Motor neuron (in vitro differentiated cells): ENCODE data around the gene SLC25A18. TPM values are rescaled to one million over a fixed set of nuclear protein-coding genes. Genes with fewer than 3 reads are reported as not detected.

Experiments
- ATAC-seq, 8 experiments: fragments of 200-7000 bp; cut with Tn5 transposase; replicated peaks in 6 of 8; 2 replicates each; pipeline ENCODE4 v1.8.0; 2021; ENCODE audit warnings: mild to moderate bottlenecking in 8 of 8, moderate library complexity in 8 of 8
- H3K27ac ChIP-seq, 2 donors: fragments of 250-450 bp; sonication (Bioruptor Pico); 2 replicates each; pipeline ENCODE4 v1.9.0; 2021; ENCODE audit warnings: antibody characterized with exemption in 2 of 2, mild to moderate bottlenecking in 2 of 2, moderate library complexity in 1 of 2
- H3K4me1 ChIP-seq, 2 donors: fragments of 250-450 bp; sonication (Bioruptor Pico); replicated peaks in 1 of 2; 2 replicates each; pipeline ENCODE4 v1.6.1; 2021; ENCODE audit warnings: antibody characterized with exemption in 2 of 2, mild to moderate bottlenecking in 2 of 2, moderate library complexity in 1 of 2
- H3K4me3 ChIP-seq, 5 donors: fragments of 250-450 bp; sonication (Bioruptor Pico); 2 replicates each; pipeline ENCODE4 v1.9.0; 2021; ENCODE audit warnings: antibody characterized with exemption in 5 of 5, mild to moderate bottlenecking in 5 of 5, moderate library complexity in 4 of 5
- WGBS, 10 experiments: fragments of 450-650 bp; shearing (Covaris generic); methylation state at CpG; one replicate each; pipeline ENCODE4 v1.0.0; 2022; 5-methylcytosine and 5-hydroxymethylcytosine counted together
- in situ Hi-C, 9 experiments: fragments of 400-800 bp; cut with MboI; loops; one replicate each; pipeline ENCODE4 v1.15.0; 2021; ENCODE audit warnings: low sequenced_read_pairs in 9 of 9, low pct_unique_long_range_greater_than_20kb in 2 of 9; ENCODE audit not compliant: unreplicated experiment in 9 of 9
- total RNA-seq, 8 experiments: library from RNA; unstranded; fragments of 300-600 nt; gene quantifications; 2 replicates each; pipeline versions ENCODE4 v1.2.3 to v1.2.4, GENCODE V29; 2022

SLC25A18 gene
- total RNA-seq, 8 experiments from 2014 or later: 0.63 to 2.1 (median 1.3) TPM

DNA sequence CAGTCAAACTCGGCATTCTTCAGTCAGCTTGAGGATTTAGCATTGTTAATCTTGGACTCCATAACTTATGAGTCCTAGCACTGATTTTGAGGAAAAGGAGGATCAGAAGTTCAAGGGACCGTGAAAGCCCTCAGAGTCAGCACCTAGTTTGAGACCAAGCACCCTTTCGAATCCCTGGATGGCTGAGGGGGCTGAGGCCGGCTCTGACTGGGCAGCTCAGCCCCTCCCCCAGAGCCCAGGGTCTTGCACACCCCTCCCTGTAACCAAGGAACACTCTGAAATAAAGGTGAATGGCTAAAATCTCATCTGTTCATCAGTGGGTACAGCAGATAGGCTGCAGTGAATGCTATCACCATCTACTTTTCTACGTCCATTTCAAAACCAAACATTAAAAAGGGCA lies 27.3 kb downstream of the SLC25A18 start:
- in situ Hi-C loops: loop anchor here in 1 of 9 experiments (25.0 kb wide), 1 partner anchor 97 kb away; no protein-coding TSS in a partner anchor
- H3K27ac ChIP-seq: no peak overlapping the region
- ATAC-seq: peak in 1 of 8 experiments; percentile 13
- no peak overlapping the region for H3K4me3 ChIP-seq
- no peaks in the 10 kb centered on the region for H3K4me1 ChIP-seq
- 75 to 100% (median 92%) methylated on average over 1 to 4 of the region's 5 CpGs; no CpG with 5 or more reads in 2 of the 10 experiments for WGBS, 10 experiments

- no peak for ATAC-seq
- Histone ChIP-seq H3K4me1 (no peaks in the 10 kb centered on the region), H3K4me3 (no peak overlapping the region), H3K27ac (no peak overlapping the region)
- in situ Hi-C loops: loop anchor here in 1 of 9 experiments (25.0 kb wide), 1 partner anchor 95 kb away; no protein-coding TSS in a partner anchor
- WGBS, 10 experiments: 0 to 100% (median 80%) methylated on average over 1 to 4 of the region's 5 CpGs; no CpG with 5 or more reads in 3 of the 10 experiments
These were observed 28.9 kb downstream of the SLC25A18 start for GRCh38 chr22:17592201-17592600.

DNA sequence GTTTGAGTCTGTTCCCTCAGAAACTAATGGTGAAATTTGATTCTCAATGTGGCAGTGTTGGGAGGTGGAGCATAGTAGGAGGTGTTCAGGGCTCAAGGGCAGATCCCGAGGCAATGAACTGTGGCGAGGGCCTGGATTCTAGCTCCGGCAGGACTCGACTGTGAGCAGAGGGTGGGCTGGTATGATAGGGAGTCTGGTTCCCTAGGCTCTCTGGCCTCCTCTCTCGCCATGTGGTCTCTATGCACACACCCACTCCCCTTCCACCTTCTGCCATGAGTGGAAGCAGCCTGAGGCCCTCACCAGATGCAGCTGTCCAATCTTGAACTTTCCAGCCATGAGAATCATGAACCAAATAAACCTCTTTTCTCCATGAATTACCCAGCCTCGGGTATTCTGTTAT lies 32.9 kb downstream of the SLC25A18 start:
- H3K4me1 ChIP-seq: no peaks in the 10 kb centered on the region
- H3K27ac ChIP-seq: no peak overlapping the region
- in situ Hi-C loops: loop anchor here in 1 of 9 experiments (25.0 kb wide), 1 partner anchor 91 kb away; no protein-coding TSS in a partner anchor
- no peak overlapping the region for H3K4me3 ChIP-seq
- no peak for ATAC-seq
- WGBS, 10 experiments: 80 to 100% (median 100%) methylated on average over 1 to 6 of the region's 6 CpGs; no CpG with 5 or more reads in 2 of the 10 experiments

DNA sequence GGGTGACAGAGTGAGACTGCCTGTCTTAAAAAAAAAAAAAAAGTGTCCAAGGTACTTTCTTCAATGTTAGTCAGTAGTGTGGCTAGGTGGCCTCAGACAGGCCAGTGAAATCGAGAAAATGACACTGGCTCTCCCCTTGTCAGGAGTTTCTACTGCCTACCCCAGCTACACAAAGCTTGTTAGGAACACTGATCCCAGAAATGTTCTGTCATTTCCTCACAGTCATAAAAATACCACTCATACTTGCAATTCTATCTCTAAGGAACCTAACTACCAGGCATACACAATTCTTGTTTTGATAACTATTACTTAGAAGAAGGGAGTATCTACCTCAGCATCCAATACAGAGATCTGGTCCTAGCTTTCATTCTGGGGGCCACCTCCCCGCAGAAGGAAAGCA lies 33.9 kb downstream of the SLC25A18 start:
- H3K4me1 ChIP-seq: no peaks in the 10 kb centered on the region
- WGBS, 10 experiments: 80 to 100% (median 100%) methylated on average over 1 to 2 of the region's 2 CpGs; no CpG with 5 or more reads in 3 of the 10 experiments
- H3K27ac ChIP-seq: no peak overlapping the region
- no peak for ATAC-seq
- in situ Hi-C loops: loop anchor here in 1 of 9 experiments (25.0 kb wide), 1 partner anchor 90 kb away; no protein-coding TSS in a partner anchor
- H3K4me3 ChIP-seq: no peak overlapping the region

GRCh38 chr22:17598318-17598717 lies 35.0 kb downstream of the SLC25A18 start:
- no peak for ATAC-seq
- H3K27ac ChIP-seq: no peak overlapping the region
- 80 to 100% (median 92%) methylated on average over 1 to 4 of the region's 4 CpGs; no CpG with 5 or more reads in 3 of the 10 experiments for WGBS, 10 experiments
- H3K4me1 ChIP-seq: no peaks in the 10 kb centered on the region
- in situ Hi-C loops: loop anchor here in 1 of 9 experiments (25.0 kb wide), 1 partner anchor 89 kb away; no protein-coding TSS in a partner anchor
- no peak overlapping the region for H3K4me3 ChIP-seq

GRCh38 chr22:17601031-17601430 lies 37.7 kb downstream of the SLC25A18 start:
- Histone ChIP-seq H3K4me1 (no peaks in the 10 kb centered on the region), H3K4me3 (no peak overlapping the region), H3K27ac (no peak overlapping the region)
- WGBS, 10 experiments: 60 to 100% (median 83%) methylated on average over 1 to 3 of the region's 3 CpGs; no CpG with 5 or more reads in 5 of the 10 experiments
- in situ Hi-C loops: no loop called here
- no peak for ATAC-seq

- WGBS, 10 experiments: 50 to 100% (median 81%) methylated on average over 1 to 4 of the region's 4 CpGs; no CpG with 5 or more reads in 3 of the 10 experiments
- in situ Hi-C loops: no loop called here
- no peaks in the 10 kb centered on the region for H3K4me1 ChIP-seq
- H3K27ac ChIP-seq: no peak overlapping the region
- no peak overlapping the region for H3K4me3 ChIP-seq
- peak in 2 of 8 experiments; percentile 59 to 63 for ATAC-seq
These were observed 40.4 kb downstream of the SLC25A18 start for GRCh38 chr22:17603668-17604067.

DNA sequence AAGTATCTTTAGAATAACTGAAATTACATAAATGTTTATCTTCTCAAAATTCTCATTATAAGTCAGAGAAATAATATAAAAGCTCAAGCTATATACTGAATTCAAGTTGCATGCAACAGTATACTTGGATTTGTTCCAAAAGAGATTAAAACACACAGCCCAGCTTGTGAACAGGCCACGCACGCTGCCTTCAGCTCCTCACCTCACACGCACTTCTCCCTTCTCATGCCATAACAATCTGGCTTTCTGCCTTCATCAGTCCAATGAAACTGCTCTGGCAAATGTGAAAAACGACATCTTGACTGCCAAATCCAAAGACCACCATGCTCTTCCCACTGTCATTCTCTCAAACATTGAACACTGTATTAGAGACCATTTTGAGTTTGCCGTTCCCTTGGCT lies 43.2 kb downstream of the SLC25A18 start:
- in situ Hi-C loops: no loop called here
- WGBS, 10 experiments: 6 to 100% (median 83%) methylated on average over 2 to 5 of the region's 5 CpGs
- Histone ChIP-seq H3K27ac (no peak overlapping the region), H3K4me1 (no peaks in the 10 kb centered on the region), H3K4me3 (no peak overlapping the region)
- peak in 1 of 8 experiments; percentile 73 for ATAC-seq

DNA sequence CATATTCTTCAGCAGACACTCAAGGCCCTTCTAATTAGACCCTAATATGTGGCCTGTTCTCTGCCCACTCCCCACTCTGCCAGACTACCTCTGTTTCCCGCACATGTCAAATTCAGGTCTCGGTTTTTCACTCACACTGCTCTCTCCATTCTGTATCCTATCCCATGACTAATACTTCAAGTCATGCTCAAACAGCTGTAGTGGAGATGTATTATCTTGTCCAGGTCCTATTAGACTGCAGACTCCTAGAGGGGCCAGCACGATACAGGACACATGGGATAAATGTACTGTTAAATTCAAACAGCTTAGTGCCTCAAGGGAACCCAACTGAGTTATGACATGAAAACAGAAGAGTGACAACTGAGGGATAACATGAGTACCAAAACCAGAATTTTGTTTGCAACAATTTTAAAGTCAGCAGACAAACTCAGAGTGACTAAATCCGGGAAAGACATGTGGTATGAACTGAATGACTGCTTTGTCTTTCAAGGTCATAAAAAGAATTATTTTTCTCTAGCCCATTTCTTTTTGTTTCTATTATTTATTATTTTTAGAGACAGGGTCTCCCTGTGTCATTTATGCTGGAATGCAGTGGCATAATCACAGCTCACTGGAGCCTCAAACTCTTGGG lies 44.7 kb downstream of the SLC25A18 start:
- Histone ChIP-seq H3K4me3 (no peak overlapping the region), H3K27ac (no peak overlapping the region), H3K4me1 (no peaks in the 10 kb centered on the region)
- no peak for ATAC-seq
- 67 to 100% (median 92%) methylated on average over 1 to 4 of the region's 4 CpGs; no CpG with 5 or more reads in 1 of the 10 experiments for WGBS, 10 experiments
- in situ Hi-C loops: no loop called here

GRCh38 chr22:17612057-17612456 lies 48.8 kb downstream of the SLC25A18 start:
- in situ Hi-C loops: no loop called here
- no peak for ATAC-seq
- Histone ChIP-seq H3K4me1 (no peaks in the 10 kb centered on the region), H3K4me3 (no peak overlapping the region), H3K27ac (no peak overlapping the region)
- WGBS, 10 experiments: 23 to 100% (median 56%) methylated on average over 1 to 3 of the region's 3 CpGs; no CpG with 5 or more reads in 1 of the 10 experiments

- in situ Hi-C loops: no loop called here
- no peak for ATAC-seq
- Histone ChIP-seq H3K27ac (no peak overlapping the region), H3K4me1 (no peaks in the 10 kb centered on the region), H3K4me3 (no peak overlapping the region)
- WGBS, 10 experiments: 83 to 100% (median 96%) methylated on average over 1 to 7 of the region's 7 CpGs
These were observed 50.0 kb downstream of the SLC25A18 start for GRCh38 chr22:17613280-17613679.

GRCh38 chr22:17627961-17628405 lies 64.7 kb downstream of the SLC25A18 start:
- in situ Hi-C loops: no loop called here
- H3K4me1 ChIP-seq: peaks cover 5 to 14% of the 10 kb centered on the region in 2 donors
- 0 to 65% (median 27%) methylated on average over 1 to 15 of the region's 24 CpGs; no CpG with 5 or more reads in 1 of the 10 experiments for WGBS, 10 experiments
- ATAC-seq: no peak
- H3K4me3 ChIP-seq: peak overlapping the region; percentile 67 to 93 (median 92)
- peak overlapping the region; percentile 70 to 84 for H3K27ac ChIP-seq

DNA sequence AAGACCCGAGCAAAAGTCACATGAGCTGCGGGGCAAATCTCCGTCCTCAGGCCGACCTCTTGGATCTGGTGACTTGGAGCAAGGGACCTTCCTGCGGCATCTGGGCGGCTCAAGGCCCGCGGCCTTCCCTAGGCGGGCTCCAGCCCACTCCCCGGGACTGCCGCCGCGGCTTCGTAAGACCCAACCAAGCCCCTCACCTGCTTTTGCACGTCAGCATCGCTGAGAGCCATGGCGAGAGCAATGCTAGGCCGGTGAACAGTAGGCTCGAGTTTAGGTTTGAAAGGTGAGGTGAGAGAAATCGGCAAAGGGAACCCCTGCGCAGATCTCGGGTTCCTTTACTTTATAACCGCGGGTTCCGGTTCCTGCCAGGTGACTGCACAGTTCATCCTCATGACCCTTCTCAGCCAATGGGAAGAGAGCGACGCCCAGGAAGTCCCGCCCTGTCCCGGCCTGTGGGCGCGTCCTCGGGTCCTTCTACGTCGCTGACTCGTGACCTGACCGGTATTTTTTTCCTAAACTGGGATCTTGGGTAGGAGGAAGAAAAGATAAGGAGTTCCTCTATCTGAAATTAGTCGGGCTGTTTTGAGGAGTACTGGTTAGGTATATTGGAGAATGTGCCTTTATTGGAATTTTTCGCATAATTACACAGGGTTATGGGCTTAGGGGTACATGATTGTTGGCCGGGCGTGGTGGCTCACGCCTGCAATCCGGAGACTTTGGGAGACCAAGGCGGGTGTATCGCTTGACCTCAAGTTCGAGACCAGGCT lies 65.3 kb downstream of the SLC25A18 start, which contains the start of gene ATP6V1E1:
Gene ATP6V1E1 (minus strand): TSS at position 344 of the 767 bp plus-strand sequence. CDS start 114 bp downstream, at position 230.
- Histone ChIP-seq H3K4me3 (peak within 1 kb of the TSS; percentile 67 to 93 (median 92)), H3K27ac (peak within 1 kb of the TSS; percentile 75 to 84), H3K4me1 (peaks cover 5 to 14% of the 10 kb centered on the region in 2 donors)
- 0 to 4% (median 0%) methylated on average over 1 to 27 of the region's 45 CpGs for WGBS, 10 experiments
- peak; percentile 95 to 100 (median 100) for ATAC-seq
- in situ Hi-C loops: no loop called here
